Muscle layer of duodenum (tissue), 2 donors: ENCODE results near the gene DNAJC1.

Experiments
- H3K27ac ChIP-seq: one replicate; pipeline ENCODE4 v1.7.0; 2013; ENCODE audit warnings: mild to moderate bottlenecking, low read length
- H3K27me3 ChIP-seq: one replicate; pipeline ENCODE4 v1.7.0; 2013; ENCODE audit warnings: low read depth, mild to moderate bottlenecking, control low read depth, low read length
- H3K36me3 ChIP-seq, 2 donors: one replicate each; pipeline ENCODE4 v1.7.0; 2013; ENCODE audit warnings: low read length in 2 of 2, control low read depth in 1 of 2, mild to moderate bottlenecking in 1 of 2; ENCODE audit not compliant: insufficient read depth in 2 of 2, control insufficient read depth in 1 of 2
- H3K4me1 ChIP-seq, 2 donors: one replicate each; pipeline ENCODE4 v1.7.0; 2013; ENCODE audit warnings: low read length in 2 of 2, mild to moderate bottlenecking in 2 of 2, control low read depth in 1 of 2, moderate library complexity in 1 of 2; ENCODE audit not compliant: insufficient read depth in 2 of 2, control insufficient read depth in 1 of 2
- H3K4me3 ChIP-seq, 2 donors: one replicate each; pipeline ENCODE4 v1.7.0; 2013; ENCODE audit warnings: low read length in 2 of 2, low read depth in 1 of 2, mild to moderate bottlenecking in 1 of 2
- H3K9me3 ChIP-seq, 2 donors: one replicate each; pipeline ENCODE4 v1.7.0; 2013; ENCODE audit warnings: low read length in 2 of 2, control low read depth in 1 of 2, mild to moderate bottlenecking in 1 of 2; ENCODE audit not compliant: control insufficient read depth in 1 of 2
- donor health status: healthy.

Gene DNAJC1

DNA sequence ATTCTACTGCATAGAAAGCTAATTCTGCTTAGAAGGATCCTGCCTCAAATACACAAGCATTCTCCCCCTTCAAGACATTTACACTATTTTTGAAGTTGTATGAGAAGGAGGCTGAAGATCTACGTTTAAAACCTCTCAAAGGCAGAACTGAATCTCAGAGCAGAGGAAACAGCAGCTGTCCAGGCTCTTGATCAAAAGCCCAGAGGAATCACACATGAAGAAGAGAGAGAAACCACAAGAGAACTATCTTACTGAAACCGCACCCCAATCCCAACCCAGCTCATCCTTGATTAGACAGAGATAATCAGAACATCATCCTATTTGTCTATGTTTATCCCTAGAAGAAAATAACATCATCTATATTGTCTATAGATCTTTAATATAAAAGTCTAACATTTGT lies 2.2 kb upstream of the DNAJC1 start:
- Histone ChIP-seq H3K4me1 (peaks cover 5% of the 10 kb centered on the region in 2 donors), H3K27me3 (no peaks in the 10 kb centered on the region), H3K4me3 (no peak overlapping the region), H3K27ac (no peak overlapping the region), H3K36me3 (no peaks in the 10 kb centered on the region), H3K9me3 (no peaks in the 10 kb centered on the region)

DNA sequence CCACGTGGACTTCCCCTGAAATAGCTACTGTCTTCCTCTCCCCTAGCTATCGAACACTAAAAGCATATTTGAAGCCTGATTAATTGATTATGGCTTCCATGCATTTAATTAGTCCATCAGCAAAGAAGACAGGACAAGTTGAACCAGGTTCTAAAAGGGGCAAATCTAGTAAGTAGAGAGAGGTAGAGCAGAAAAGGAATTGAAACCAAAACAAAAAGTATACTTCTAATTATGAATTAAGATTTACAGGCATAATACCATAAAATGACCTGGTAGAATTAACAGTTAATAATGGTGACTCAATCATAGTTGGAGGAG lies 393 bp upstream of the DNAJC1 start:
- Histone ChIP-seq H3K27ac (peak overlapping the region; percentile 62), H3K4me3 (peak overlapping the region; percentile 77 to 86), H3K9me3 (no peaks in the 10 kb centered on the region), H3K36me3 (no peaks in the 10 kb centered on the region), H3K27me3 (no peaks in the 10 kb centered on the region), H3K4me1 (peaks cover 5% of the 10 kb centered on the region in 2 donors)

DNA sequence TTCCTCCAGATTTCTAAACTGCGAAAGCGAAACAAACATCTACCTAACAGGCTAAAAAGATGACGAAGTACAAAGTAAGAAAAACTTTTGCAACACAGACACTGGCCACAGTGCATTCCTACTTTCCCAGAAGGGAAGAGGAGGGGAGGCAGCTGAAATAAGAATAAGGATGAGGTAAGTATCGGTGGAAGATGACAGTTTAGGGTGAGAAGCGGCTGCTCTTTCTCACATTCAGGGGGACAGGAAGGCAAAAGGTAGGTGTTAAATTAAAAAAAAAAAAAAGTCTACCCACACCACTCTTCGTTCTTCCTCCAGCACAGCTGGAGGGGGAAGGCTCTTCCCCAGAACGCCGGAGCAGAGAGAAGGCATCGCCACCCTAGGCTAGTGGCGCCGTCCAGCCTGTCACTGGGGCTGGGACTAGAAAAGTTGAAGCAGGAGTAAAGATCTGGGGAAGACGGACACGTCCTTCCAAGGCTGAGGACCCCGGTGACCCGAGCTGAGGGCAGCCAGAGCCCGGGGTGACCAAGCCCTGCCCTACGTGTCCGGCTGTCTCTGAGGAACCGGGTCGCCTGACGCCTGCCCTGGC lies 846 bp downstream of the DNAJC1 start:
- H3K27ac ChIP-seq: peak overlapping the region; percentile 91
- H3K27me3 ChIP-seq: no peaks in the 10 kb centered on the region
- no peaks in the 10 kb centered on the region for H3K9me3 ChIP-seq
- H3K4me1 ChIP-seq: peaks cover 5% of the 10 kb centered on the region in 2 donors
- H3K36me3 ChIP-seq: no peaks in the 10 kb centered on the region
- H3K4me3 ChIP-seq: peak overlapping the region; percentile 77 to 86

DNA sequence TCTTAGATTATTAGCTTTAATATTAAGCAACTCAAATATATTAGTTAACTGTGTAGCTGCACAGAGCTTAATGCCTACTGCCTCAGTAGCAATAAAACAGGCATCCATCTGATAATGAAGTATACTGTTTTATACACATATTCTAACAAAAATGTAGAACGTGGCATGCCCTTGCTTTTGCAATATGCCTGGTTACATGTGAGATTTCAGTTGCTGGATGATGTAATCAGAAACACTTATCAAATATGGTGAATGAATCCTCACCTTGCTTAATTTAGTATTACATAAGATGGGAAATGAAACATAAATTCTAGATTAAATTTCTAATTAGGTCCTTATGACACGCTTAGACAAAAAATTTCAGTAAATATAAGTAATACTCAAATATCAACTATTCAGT lies 8.0 kb downstream of the DNAJC1 start:
- H3K9me3 ChIP-seq: no peaks in the 10 kb centered on the region
- no peak overlapping the region for H3K4me3 ChIP-seq
- no peaks in the 10 kb centered on the region for H3K36me3 ChIP-seq
- no peak overlapping the region for H3K27ac ChIP-seq
- H3K27me3 ChIP-seq: no peaks in the 10 kb centered on the region
- no peaks in the 10 kb centered on the region for H3K4me1 ChIP-seq

DNA sequence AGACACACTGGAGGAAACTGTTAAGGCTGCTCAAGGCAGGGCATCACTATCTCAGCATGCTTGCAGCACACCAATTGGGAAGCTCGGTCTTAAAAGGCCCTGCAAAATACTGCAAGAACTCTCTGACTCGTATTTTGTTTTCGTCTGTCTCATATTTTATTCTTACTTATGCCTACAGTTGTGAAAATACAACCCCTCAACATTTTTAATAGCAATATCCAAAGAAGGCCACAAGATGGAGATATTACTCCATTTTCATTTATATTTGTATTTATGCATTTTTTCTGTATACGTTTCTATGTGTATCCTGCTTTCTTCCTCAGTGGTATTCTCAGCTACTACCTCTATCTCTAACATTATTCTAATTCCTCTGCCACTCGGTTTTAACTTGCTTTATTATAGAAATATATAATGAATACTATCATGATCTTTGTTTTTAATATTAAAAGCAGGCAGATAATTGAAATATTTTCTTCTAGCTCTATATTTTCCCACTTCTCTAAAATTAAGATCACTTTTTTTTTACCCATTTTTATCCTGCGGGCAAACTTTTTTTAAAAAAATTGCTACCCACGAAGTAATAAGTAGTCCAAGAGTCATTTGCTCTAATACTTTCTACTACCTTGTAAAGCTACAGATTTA lies 10.0 kb downstream of the DNAJC1 start:
- no peak overlapping the region for H3K4me3 ChIP-seq
- H3K9me3 ChIP-seq: no peaks in the 10 kb centered on the region
- no peaks in the 10 kb centered on the region for H3K27me3 ChIP-seq
- H3K27ac ChIP-seq: no peak overlapping the region
- H3K4me1 ChIP-seq: peaks cover 6 to 8% of the 10 kb centered on the region in 2 donors
- H3K36me3 ChIP-seq: no peaks in the 10 kb centered on the region

DNA sequence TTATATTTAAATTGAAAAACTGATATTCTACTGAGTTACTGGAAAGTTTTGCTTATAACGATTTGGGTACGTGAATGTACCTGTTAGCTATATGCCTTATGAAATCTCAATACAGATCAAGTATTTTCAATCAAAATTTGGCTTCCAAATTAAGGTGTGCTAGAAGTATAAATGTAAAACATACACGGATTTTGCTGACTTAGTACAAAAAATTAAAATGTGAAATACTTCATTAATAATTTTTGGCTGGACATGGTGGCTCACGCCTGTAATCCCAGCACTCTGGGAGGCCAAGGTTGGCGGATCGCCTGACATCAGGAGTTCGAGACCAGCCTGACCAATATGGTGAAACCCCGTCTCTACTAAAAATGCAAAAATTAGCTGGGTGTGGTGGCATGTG lies 11.7 kb downstream of the DNAJC1 start:
- no peaks in the 10 kb centered on the region for H3K36me3 ChIP-seq
- peaks cover 6 to 8% of the 10 kb centered on the region in 2 donors for H3K4me1 ChIP-seq
- no peaks in the 10 kb centered on the region for H3K27me3 ChIP-seq
- H3K4me3 ChIP-seq: no peak overlapping the region
- no peak overlapping the region for H3K27ac ChIP-seq
- no peaks in the 10 kb centered on the region for H3K9me3 ChIP-seq

DNA sequence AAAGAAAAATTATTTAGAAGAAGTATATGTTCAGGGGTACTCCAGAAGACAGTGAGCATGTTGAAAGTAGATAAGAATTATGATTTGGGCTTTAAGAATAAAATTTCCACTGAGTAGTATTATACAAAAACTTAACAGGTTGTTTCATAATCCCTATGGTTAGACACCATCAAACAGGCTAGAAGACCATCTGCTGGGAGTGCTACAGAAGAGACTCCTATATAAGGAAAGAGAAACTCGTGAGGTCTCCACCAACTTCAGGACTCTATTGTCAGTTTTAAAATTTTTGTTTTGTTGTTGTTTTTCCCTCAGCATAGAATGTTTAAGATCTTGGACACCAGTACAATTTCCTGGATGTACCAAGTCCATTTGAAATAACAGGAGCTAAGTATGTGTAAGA lies 13.1 kb downstream of the DNAJC1 start:
- H3K36me3 ChIP-seq: no peaks in the 10 kb centered on the region
- peaks cover 6 to 8% of the 10 kb centered on the region in 2 donors for H3K4me1 ChIP-seq
- H3K27ac ChIP-seq: no peak overlapping the region
- H3K9me3 ChIP-seq: no peaks in the 10 kb centered on the region
- H3K4me3 ChIP-seq: no peak overlapping the region
- no peaks in the 10 kb centered on the region for H3K27me3 ChIP-seq

DNA sequence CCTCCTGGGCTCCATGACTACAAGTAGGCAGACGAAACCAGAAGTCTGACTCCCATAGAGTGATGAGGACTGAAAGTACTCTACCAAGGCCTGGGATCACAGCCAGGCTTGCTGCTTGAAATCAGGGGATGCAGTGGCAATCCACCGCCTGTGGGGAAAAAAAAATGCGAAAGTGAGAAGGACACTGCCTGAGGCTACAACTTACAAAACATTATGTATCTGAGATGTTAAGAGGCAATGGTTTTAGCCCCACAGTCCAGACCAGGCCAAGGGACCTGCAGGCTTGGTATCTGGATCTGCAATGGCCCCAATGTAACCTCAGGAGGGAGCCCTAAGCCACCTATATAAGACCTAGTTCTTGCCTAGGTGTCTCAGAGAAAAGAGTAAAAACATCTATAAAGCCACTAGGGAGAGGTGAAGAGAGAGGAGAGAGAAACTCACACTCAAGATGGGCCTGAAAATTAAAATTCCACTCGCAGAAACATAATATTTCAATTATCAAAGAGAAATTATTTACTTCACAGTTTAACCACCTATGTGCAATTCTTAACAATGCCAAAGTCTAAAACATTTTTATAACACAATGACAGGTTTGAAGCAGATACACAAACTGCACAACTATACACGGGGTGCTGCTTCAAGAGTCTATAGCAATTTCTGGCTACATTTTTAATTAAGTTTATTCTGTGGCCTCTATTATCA lies 13.9 kb downstream of the DNAJC1 start:
- no peaks in the 10 kb centered on the region for H3K36me3 ChIP-seq
- no peak overlapping the region for H3K4me3 ChIP-seq
- peaks cover 6 to 8% of the 10 kb centered on the region in 2 donors for H3K4me1 ChIP-seq
- no peaks in the 10 kb centered on the region for H3K27me3 ChIP-seq
- no peaks in the 10 kb centered on the region for H3K9me3 ChIP-seq
- no peak overlapping the region for H3K27ac ChIP-seq

DNA sequence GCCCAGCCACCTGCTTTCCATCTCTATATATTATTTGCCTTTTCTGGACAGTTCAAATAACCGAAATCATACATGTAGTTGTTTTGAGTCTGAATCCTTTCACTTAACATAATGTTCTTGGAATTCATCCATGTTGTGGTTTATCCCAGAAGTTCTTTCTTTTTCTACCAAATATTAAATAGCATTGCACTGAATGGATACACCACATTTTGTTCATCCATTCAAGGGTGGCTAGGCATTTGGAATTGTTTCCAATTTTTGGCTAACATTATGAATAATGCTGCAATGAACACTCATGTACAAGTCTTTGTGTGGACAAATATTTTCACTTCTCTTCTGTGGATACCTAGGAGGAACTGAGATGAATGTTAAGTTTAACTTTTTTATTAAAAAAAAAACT lies 18.0 kb downstream of the DNAJC1 start:
- H3K9me3 ChIP-seq: no peaks in the 10 kb centered on the region
- H3K4me3 ChIP-seq: no peak overlapping the region

DNA sequence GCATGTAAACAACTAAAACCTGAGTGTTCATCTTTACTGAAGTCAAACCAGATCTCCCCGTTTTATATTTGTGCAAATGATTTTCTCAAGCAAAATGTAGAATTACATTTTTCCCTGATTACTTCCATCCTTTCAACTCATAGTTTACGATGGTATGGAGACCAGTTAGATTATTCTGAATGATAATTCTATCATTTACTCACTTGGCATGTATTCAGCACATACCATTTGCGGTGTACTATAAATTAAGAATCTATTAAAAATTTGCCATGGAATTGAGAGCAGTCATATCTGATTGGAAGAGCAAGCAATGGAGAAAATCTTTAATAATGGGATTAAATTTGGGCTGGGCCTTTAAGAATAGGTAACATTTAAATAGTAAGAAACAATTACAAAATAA lies 22.4 kb downstream of the DNAJC1 start:
- no peaks in the 10 kb centered on the region for H3K9me3 ChIP-seq
- H3K4me3 ChIP-seq: no peak overlapping the region
- no peaks in the 10 kb centered on the region for H3K36me3 ChIP-seq
- H3K27me3 ChIP-seq: no peaks in the 10 kb centered on the region
- H3K27ac ChIP-seq: no peak overlapping the region
- H3K4me1 ChIP-seq: peaks cover 0 to 5% of the 10 kb centered on the region in 2 donors

More for the DNA sequence above, 18.0 kb downstream of the DNAJC1 start:
- Histone ChIP-seq H3K4me1 (peaks cover 6 to 8% of the 10 kb centered on the region in 2 donors), H3K36me3 (no peaks in the 10 kb centered on the region), H3K27me3 (no peaks in the 10 kb centered on the region), H3K27ac (no peak overlapping the region)

DNA sequence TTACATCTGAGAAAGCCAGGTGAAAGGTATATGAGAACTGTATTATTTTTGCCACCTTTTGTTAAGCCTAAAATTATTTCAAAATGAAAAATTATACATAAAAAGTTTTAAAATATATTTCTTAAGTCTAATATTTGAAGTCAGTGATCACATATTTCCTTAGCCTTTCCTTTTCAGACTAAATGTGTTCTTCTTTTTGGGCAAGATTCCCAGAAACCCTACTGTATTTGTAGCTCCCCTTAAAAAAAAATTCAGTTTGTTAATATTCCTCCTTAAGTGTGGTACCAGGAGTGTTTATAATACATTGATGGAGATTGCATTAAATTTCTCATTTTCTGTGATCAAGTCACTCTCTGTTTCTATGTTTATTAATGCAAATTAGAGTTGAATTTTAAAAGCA lies 22.8 kb downstream of the DNAJC1 start:
- no peaks in the 10 kb centered on the region for H3K9me3 ChIP-seq
- no peak overlapping the region for H3K27ac ChIP-seq
- H3K27me3 ChIP-seq: no peaks in the 10 kb centered on the region
- H3K4me3 ChIP-seq: no peak overlapping the region
- no peaks in the 10 kb centered on the region for H3K36me3 ChIP-seq
- H3K4me1 ChIP-seq: peaks cover 0 to 5% of the 10 kb centered on the region in 2 donors
